ENCODE results near the gene HEPACAM.

HEPACAM gene

DNA sequence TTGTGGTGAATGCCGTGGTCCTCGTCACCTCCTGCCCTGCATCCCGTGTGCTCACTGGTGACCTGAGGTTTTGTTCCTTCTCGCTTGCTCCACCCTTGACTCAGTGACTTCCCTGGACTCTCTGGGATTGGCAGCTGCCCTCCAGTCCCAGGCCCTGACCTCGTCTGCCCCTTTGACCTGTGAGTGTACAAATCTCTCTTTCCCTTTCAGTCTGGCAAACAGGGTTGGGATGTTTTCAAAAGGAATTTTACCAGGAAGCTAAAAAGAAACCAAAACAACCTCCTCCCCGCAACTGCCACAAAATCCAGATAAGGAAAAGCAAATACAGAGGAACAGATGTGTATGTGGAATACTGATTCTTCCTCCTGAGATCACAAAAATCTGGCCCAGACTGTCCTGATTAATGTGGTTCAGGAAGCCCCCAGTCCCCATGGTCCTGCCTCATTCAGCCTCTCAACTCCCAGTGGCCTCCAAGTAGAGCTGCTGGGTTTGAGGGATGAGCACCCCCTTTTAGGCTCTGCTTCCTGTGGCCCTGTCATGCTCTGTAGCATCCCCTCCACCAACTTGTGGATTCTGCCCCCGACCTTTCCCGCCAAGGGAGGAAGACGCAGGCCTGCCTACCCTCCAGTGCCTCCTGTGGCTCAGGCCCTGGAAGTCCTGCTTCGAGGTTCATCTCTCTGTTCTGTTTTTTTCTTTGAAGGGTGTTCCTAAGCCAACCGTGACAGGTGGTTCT lies 53.3 kb downstream of the HEPACAM start:
- DNase-seq, result no peak

DNA sequence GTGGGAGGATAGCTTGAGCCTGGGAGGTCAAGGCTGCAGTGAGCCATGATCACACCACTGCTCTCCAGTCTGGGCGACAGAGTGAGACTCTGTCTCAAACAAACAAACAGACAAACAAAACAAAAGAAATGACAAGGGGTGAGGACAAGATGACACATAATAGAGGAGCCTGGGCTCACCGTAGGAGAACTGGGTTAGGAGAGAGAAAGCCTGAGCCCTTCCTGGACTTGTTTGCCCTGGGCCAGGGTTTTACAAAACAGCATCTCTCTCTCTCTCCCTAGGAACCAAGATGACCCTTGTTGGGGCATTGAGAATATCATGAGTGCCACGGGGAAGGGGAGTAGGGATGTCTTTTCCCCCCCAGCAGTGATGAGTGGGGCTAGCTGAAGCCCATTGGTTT lies 54.9 kb downstream of the HEPACAM start:
- no peak for DNase-seq

DNA sequence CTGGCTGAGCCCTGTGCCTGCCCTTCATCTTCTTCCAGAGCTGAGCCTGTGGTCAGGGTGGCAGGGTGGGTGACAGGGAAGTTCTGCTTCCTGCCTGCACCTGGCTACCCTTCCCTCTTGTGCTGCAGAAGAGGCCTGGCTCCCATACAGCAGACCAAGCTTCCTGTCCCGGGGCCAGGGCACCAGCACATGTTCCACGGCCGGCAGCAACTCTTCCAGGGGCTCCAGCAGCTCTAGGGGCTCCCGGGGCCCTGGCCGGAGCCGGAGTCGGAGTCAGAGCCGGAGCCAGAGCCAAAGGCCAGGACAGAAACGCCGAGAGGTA lies 55.6 kb downstream of the HEPACAM start:
- DNase-seq, result no peak

DNA sequence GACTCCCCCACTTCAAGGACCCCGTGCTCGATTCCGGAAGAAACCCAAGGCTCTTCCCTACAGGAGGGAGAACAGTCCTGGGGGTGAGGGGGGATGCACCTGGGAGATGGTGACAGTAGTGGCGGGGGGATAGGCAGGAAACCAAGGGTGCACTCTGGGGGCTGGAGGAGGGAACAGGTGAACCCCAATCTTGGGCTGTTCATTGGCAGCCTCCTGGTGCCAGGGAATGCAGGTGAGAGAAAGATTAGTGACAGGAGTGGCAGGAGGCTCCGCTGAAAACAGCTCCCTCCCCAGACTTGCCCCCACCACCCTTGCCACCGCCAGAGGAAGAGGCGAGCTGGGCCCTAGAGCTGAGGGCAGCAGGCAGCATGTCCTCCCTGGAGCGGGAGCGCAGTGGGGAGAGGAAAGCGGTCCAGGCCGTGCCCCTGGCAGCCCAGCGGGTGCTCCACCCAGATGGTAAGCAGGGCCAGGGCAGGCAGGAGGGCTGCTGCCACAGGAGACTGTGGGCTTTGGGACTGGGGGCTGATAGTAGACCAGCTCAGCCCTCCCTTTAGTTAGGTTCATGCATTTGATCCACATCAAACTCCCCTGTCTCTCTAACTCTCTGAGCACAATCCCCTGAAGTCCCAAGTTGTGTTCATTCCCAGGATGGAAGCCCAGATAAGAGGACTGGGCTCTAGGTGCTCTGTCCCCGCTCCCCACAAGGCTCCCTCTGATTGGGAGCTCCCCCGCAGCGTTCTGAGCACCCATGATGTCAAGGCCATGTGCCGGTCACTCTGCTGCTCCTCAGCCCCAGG lies 56.2 kb downstream of the HEPACAM start:
- DNase-seq, result no peak

DNA sequence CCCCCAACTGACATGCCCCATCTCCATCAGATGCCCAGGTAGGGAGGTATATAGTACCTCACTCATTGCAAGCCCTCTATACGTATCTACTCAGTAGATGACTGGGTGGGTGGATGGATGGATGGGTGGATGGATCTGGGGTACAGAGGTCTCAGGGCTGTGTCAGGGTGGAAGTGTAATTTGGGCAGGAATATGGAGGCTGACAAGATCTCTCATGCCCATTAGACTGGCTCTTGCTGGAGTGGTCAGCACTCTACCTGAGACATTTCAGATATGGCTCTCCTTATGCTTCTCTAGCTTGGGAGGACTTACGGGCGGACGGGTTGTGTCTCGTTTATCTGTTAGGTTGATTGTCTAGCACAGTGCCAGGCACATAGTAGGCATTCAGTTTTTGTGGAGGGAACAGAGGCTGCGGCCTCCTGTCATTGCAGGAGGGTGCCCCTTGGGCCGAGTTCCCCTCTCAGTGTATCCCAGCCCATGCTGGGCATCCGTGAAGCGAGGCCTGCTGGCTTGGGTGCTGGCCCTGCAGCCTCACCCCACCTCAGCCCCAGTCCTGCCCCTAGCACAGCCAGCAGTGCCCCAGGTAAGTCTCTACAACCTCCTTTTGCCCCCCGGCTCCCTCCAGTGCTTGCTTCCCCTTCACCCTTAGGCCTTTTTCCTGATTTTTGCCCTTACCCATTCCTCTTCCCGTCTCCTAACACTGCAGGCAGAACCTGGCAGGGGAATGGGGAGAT lies 56.9 kb downstream of the HEPACAM start:
- DNase-seq, result no peak

DNA sequence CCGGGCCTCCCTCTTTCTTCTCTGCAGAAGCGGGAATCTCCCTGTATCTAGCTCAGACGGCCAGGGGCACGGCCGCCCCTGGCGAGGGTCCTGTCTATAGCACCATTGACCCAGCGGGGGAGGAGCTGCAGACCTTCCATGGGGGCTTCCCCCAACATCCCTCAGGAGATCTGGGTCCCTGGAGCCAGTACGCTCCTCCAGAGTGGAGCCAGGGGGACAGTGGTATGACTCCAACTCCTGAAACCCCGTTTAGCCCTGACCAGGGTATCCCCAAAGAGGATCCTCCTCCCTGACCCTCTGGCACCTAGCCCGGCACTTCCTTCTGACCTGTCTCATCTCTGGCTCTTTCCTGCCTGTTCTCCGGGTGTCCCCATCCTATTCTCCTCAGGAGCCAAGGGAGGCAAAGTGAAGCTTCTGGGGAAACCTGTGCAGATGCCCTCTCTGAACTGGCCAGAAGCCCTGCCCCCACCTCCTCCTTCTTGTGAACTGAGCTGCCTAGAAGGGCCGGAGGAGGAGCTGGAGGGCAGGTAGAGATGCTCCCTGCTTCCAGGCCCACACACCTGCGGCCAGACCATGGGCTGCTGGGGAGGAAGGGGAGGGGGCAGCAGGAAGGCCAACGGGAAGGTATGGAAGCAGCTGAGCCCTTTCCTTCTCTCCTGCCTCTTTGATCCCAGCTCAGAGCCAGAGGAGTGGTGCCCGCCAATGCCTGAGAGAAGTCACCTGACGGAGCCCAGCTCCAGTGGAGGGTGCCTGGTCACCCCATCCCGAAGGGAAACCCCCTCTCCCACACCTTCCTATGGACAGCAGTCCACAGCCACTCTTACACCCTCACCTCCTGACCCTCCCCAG lies 57.7 kb downstream of the HEPACAM start:
- DNase-seq, result no peak

DNA sequence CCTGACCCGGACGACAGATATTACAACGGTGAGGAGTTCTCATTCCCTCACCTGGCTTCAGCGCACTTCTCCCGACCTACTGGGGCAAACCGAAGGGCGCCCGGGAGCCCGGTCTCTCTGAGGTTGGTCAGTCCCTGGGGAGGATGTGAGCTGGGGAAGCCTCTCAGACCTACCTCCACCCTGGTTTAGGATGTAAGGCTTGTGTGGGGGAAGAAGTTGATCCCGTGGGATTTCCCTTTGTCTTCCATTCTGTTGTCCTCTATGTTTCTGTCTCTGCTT lies 58.3 kb downstream of the HEPACAM start:
- DNase-seq, result no peak

DNA sequence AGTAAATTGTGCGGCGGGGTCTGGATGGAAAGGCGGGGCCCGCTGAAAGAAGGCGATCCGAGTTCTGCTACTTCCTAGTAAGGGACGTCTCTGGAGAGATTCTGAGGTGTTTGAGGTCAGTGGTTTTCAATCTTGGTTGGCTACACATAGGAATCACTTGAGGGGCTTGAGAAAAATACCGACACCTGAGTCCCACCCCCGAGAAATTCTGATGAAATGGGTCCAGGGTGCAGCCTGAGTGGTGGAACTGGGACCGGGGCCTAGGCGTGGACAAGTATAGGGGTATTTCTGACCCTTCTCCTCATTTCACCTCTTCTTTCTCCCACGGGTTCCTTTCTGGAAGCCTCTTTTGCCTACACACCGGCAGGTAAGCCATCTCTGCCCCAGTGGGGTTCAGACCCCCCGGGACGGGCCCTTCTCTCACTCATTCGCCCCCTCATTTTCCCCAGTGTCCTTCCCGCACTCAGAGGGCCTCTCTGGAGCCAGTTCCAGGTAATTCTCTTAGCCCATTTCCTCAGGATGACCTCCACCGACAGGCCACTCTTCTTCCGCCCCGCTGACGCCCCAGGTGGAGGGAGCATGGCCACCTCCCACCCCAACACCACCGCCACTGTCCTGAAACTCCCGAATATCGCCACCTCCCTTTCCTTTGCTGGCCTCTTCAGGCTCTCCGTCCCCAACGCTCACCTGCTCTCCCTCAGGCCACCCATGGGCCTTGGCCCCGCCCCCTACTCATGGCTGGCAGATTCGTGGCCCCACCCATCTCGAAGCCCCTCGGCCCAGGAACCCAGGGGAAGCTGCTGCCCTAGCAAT lies 58.8 kb downstream of the HEPACAM start:
- DNase-seq, result no peak

DNA sequence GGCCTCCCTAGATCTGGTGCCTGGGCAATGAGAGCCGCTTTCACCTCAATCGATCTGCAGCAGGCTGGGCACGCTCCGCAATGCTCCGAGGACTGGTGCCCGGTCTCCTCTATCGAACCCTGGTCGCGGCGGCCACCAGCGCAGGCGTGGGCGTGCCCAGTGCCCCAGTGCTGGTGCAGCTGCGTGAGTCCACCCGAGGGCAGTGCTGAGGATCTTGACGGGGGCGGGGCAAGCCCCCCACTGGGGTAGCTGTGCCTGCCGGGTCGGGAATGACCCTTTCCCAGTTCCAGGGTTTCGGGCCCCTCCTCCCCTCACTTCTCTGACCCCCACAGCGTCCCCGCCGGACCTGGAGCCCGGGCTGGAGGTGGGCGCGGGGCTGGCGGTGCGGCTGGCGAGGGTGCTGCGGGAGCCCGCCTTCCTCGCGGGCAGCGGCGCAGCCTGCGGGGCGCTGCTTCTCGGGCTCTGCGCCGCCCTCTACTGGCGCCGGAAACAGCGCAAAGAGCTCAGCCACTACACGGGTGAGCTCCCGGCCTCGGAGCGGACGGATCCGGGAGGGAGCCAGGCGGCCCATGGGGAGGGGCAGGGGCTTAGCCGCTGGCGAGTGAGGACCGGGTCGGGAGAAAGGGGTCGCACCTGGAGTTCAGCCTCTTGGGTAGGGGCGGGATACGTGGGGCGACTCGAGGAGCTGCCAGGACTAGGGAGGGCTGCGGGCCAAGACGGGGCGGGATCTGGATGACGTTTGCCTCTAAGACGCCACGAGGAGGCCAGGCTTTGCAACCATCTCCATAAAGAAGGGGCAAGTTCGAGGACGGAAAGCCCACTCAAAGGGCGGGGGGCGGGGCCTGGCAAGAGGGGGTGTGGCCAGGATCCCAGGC lies 59.7 kb downstream of the HEPACAM start:
- peak; percentile 91 for DNase-seq

DNA sequence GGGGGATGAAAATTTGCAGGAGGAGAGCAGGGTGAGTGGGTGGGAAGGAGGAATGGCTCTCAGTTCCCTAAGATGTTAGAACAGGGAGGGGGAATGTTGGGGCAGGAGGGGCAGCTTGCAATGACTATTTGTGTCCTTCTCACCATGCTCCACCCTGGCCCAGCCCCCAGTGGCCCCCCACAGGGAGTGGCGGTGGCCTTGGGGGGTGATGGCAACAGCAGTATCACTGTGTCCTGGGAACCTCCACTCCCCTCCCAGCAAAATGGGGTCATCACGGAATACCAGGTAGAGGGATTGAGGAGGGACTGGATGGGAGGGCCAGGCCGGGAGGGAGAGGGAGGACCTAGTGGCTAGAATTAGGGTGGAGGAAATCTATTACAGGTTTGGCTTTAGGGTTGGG lies 60.4 kb downstream of the HEPACAM start:
- DNase-seq, result no peak

DNA sequence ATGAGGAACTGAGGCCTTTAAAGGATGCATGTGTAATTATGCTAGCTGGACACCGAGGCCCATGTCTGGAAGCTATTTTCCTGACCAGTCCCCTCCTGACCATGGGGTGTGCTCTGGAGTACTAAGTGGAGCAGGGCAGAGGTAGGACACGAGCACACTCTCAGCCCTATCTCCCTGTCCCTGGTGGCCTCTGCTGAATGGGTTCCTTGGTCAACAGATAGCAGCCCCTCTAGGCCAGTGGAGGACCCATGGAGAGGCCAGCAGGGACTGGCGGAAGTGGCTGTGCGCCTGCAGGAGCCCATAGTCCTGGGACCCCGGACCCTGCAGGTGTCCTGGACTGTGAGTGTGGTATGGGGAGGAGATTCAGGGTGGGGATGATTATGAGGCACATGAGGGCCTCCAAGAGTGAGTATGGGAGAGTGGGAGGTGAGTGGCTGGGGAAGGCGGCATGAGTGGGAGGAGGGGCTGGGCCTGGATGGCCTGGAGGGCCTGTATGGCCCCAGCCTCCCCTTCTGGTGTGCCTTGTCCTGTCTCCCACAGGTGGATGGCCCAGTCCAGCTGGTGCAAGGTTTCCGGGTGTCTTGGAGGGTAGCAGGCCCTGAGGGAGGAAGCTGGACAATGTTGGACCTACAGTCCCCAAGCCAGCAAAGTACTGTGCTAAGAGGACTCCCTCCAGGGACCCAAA lies 61.1 kb downstream of the HEPACAM start:
- DNase-seq, result no peak

DNA sequence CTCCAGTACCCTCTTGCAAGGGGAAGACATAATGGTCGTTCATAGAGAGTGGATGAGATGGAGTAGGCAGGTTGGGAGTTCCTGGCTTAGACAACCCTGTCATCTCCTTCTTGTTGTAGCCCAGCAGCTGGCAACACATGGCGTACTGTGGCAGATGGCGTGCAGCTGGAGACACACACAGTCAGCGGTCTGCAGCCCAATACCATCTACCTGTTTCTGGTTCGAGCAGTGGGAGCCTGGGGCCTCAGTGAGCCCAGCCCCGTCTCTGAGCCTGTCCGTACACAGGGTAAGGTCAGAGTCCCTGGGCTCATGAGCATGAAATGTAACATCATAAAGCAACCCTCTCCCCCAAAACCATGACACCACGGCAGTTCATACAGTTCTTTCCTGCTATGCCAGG lies 61.9 kb downstream of the HEPACAM start:
- DNase-seq, result no peak

DNA sequence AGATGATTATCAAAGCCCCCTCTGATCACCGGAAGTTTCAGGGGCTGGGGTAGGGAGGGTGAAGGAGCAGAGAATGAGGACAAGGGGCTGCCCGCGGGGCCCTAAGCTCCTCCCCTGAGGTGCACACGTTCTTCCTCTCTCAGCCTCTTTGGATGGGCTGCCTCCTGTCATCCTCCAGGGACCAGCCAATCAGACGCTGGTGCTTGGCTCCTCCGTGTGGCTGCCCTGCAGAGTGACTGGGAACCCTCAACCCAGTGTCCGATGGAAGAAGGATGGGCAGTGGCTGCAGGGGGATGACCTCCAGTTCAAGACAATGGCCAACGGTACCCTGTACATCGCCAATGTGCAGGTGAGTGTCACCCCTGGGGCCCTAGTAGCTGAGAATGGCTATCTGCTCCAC lies 63.1 kb downstream of the HEPACAM start:
- DNase-seq, result no peak

DNA sequence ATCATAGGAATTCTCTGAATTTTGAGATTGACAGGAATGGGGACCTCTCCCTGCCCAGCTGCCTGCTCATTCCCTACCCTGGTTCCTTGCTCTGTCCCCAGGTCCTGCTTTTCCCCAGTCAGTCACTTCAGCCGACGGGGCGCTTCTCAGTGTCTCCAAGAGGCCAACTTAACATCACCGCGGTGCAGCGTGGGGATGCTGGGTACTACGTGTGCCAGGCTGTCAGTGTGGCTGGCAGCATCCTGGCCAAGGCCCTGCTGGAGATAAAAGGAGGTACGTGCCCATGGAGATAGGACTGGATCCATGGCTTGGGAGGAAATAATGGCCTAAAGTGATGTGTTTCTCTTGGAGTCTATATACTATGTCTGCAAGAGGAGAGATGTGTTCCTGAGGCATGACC lies 63.6 kb downstream of the HEPACAM start:
- DNase-seq, result no peak

DNA sequence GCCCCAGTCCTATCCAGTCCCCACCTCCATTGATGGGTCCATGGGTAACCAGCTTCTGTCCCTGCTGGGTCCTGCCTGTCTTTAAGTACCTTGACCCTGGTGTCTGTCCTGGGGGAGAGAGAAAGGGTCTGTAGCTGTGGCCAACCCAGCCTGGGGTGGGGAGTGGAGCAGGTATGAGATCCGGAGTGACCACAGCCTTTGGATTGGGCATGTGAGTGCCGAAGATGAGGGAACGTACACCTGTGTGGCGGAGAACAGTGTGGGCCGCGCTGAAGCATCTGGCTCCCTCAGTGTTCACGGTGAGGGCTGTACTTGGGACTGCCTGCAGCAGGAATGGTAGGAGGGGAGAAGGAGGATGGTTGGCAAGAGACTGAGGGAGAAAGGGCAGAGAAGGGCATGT lies 65.4 kb downstream of the HEPACAM start:
- DNase-seq, result no peak

DNA sequence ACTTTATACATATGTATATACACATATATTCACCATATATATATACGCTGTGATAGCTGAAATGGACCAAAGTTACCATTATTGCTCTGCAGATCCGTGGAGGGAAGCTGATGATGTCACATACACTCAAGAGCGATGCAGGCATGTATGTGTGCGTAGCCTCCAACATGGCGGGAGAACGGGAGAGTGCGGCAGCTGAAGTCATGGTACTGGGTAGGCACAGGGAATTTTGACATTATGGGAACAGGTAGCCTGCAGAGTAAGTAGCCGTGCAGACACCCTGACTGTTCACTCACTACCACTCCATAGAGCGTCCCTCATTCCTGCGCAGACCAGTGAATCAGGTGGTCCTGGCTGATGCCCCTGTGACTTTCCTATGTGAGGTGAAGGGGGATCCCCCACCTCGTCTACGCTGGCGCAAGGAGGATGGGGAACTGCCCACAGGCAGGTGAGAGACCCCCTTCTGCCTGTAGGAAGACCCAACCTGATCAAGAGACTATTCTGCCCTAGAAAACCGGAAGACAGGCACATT lies 65.9 kb downstream of the HEPACAM start:
- no peak for DNase-seq

DNA sequence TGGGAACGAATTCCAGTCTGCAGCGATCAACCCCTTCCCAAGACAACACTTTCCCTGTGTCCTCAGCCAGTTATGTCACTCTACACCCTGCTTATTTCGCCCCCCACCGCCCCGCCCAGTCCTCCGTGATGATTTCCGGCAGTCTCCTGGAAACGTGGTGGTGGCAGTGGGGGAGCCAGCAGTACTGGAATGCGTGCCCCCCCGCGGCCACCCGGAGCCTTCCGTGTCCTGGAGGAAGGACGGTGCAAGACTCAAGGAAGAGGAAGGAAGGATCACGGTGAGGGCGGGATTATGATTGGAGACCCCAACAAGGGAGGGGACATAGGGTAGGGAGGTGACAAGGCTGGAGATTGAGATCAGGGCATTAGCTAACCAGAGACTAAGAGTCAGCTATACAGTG lies 66.5 kb downstream of the HEPACAM start:
- no peak for DNase-seq

Measured in hematopoietic multipotent progenitor cell treated with erythropoietin and hydrocortisone succinate and interleukin-3 and kit ligand, for 6 days (in vitro differentiated cells).